Measurements from ENCODE around the gene PPOX. TPM values are rescaled to one million over a fixed set of nuclear protein-coding genes. Genes with fewer than 3 reads are reported as not detected.

Gene PPOX
- total and polyA plus RNA-seq, 4 experiments from 2014 or later = 16.3 to 69.8 (median 42.5) TPM

DNA sequence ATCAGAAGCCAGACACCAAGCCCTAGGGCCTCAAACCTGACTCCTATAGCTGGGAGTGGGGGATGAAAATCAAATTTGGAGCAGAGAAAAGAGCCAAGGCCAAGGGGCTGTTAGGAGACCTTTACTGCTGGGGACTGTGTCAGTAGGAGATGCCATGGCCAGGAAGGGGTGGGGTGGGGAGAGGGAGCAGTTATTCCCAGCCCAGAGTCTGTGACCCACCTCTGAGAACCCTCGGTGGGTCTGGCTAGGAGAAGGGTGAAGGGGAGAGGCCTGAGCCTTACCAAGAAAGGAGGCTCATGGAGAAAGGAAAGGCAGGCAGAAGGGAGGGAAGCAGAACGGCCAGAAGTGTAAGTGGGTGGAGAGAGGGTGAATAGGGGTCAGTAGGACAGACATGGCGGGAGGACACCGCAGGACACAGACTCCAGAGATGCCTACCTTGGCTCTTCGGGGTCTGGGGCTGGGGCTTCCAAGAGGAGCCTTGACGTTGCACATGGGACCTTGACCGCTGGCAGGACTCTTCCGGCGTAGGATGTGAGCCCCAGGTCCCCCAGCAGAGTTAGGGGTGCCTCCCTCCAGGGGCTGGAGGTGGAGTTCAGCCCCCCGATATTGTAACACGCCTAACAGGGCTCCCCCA, 31.5 kb downstream of the PPOX start:
- DNase-seq = no peak
- intact Hi-C loops (cut with micrococcal nuclease) = no loop called here
- Mint-ChIP-seq H3K27me3 (peaks cover 0 to 1% of the 10 kb centered on the region in 2 donors), H3K27ac (peak overlapping the region in 1 of 7 donors; percentile 60), H3K36me3 (peaks cover 0 to 7% of the 10 kb centered on the region in 2 donors), H3K9me3 (no peaks in the 10 kb centered on the region), H3K4me1 (peaks cover 19 to 46% (median 33%) of the 10 kb centered on the region in 4 donors), H3K4me3 (no peak overlapping the region)
- CTCF ChIA-PET (ENCODE audit: partially characterized antibody) = interaction anchor here (1.8 to 8.7 kb wide), 2 partner anchors 27 to 94 kb away, joined by 4 to 131 read pairs; partner anchors contain the start of genes APOA2 and TOMM40L
- Histone ChIP-seq H3K36me3 (ENCODE audit: insufficient read depth, low read length) (no peaks in the 10 kb centered on the region), H3K4me3 (ENCODE audit: low read length in 2 of 2) (no peak overlapping the region), H3K27ac (ENCODE audit: low read depth, low read length) (no peak overlapping the region), H3K27me3 (ENCODE audit: insufficient read depth, low read length) (no peaks in the 10 kb centered on the region), H3K4me1 (ENCODE audit: insufficient read depth, low read length) (peaks cover 35% of the 10 kb centered on the region), H3K9me3 (ENCODE audit: control insufficient read depth in 1 of 2, low read length in 2 of 2) (no peaks in the 10 kb centered on the region)
- POLR2A ChIA-PET (ENCODE audit: partially characterized antibody) = interaction anchor here (0.8 kb wide), 1 partner anchor 16 kb away, joined by 3 read pairs; no protein-coding TSS in a partner anchor

DNA sequence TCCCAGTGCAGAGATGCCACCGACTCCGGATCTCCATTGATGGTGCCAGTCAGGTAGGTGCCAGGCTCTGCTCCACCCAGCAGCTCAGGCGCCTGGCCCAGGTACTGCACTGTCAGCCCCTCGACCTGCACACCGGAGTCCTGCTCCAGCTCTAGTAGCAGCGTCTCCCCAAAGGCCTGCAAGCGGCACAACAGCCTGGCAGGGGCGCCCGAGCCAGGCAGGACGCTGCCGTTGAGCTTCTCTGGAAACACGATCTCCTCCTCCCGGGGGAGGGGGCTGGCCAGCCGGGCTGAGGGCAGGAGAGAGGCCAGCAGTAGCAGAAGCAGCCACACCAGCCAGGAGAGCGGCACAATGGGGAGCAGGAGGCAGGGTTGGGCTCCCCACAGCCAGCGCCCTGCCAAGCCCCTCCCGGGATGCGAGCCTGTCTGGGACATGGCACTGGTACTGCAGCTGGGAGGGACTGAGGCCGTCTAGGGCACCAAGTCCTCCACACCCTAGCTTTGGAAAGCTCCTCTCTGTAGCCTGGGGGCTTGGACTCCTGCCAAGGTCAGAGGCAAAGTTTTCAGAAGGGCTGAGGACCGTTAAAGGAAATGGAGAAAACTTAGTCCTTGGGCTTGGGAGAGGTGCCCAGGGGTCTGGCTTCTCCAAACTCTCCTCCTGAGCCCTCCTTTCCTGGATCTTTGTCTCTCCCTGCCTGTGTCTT, 32.1 kb downstream of the PPOX start:
- H3K36me3 ChIP-seq (ENCODE audit: insufficient read depth, low read length) = no peaks in the 10 kb centered on the region
- Mint-ChIP-seq H3K9me3 (no peaks in the 10 kb centered on the region), H3K4me3 (no peak overlapping the region), H3K27ac (peak overlapping the region in 4 of 7 donors; percentile 25 to 94 (median 46)), H3K27me3 (peaks cover 0 to 1% of the 10 kb centered on the region in 2 donors), H3K36me3 (peaks cover 0 to 9% of the 10 kb centered on the region in 2 donors), H3K4me1 (peaks cover 20 to 48% (median 31%) of the 10 kb centered on the region in 4 donors)
- ChIA-PET POLR2A (ENCODE audit: partially characterized antibody) (interaction anchor here (0.5 to 5.8 kb wide), 4 partner anchors 9 to 483 kb away, joined by 3 to 134 read pairs (median 6); no protein-coding TSS in a partner anchor), CTCF (ENCODE audit: partially characterized antibody) (interaction anchor here (1.0 to 8.7 kb wide), 4 partner anchors 21 to 93 kb away, joined by 3 to 131 read pairs (median 6); partner anchors contain the start of genes APOA2 and TOMM40L)
- intact Hi-C loops (cut with micrococcal nuclease) = no loop called here
- H3K4me3 ChIP-seq (ENCODE audit: low read length in 2 of 2) = no peak overlapping the region
- peaks cover 36% of the 10 kb centered on the region for H3K4me1 ChIP-seq (ENCODE audit: insufficient read depth, low read length)
- H3K27ac ChIP-seq (ENCODE audit: low read depth, low read length) = no peak overlapping the region
- no peaks in the 10 kb centered on the region for H3K9me3 ChIP-seq (ENCODE audit: control insufficient read depth in 1 of 2, low read length in 2 of 2)
- DNase-seq = no peak
- H3K27me3 ChIP-seq (ENCODE audit: insufficient read depth, low read length) = no peaks in the 10 kb centered on the region

DNA sequence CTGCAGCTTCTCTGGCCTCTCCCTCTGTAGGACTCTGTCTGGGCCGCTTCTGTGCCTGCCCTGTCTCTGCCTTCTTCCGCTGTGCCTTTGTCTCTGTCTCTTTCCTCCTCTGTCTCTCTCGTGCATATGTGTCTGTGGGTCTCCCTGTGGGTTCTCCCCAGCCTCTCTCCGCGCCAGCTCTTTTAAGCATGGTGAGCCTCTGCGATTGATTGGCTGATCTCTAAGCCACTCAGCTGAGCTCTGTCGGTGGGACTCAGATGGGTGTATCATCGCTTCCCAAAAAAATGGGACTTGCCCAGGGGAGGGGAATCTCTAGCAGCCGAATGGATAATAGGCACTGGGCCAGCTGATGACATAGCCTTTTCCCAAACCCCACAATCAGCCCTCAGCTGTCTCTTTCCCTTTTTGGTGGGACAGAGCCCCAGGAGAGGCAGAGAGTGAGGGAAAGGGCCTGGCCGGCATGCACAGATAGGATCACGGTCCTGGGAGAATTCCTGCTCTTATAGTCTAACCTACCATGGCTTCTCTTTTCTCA, 32.7 kb downstream of the PPOX start, which contains the start of gene ADAMTS4:
TSS of gene ADAMTS4 (minus strand) at position 158 of the 535 bp plus-strand sequence. CDS start 427 bp downstream, outside the sequence.
- peaks cover 0 to 1% of the 10 kb centered on the region in 2 donors for H3K27me3 Mint-ChIP-seq
- Histone ChIP-seq H3K4me3 (ENCODE audit: low read length in 2 of 2) (no peak within 1 kb of the TSS), H3K4me1 (ENCODE audit: insufficient read depth, low read length) (peaks cover 42% of the 10 kb centered on the region), H3K9me3 (ENCODE audit: control insufficient read depth in 1 of 2, low read length in 2 of 2) (no peaks in the 10 kb centered on the region), H3K36me3 (ENCODE audit: insufficient read depth, low read length) (no peaks in the 10 kb centered on the region), H3K27ac (ENCODE audit: low read depth, low read length) (no peak within 1 kb of the TSS), H3K27me3 (ENCODE audit: insufficient read depth, low read length) (no peaks in the 10 kb centered on the region)
- no peaks in the 10 kb centered on the region for H3K9me3 Mint-ChIP-seq
- CTCF ChIA-PET (ENCODE audit: partially characterized antibody) = interaction anchor here (1.0 to 1.8 kb wide), 4 partner anchors 21 to 183 kb away, joined by 3 to 7 read pairs (median 4); partner anchors contain the start of gene TOMM40L
- H3K36me3 Mint-ChIP-seq = peaks cover under 1 to 14% of the 10 kb centered on the region in 2 donors
- peaks cover 23 to 54% (median 36%) of the 10 kb centered on the region in 4 donors for H3K4me1 Mint-ChIP-seq
- POLR2A ChIA-PET (ENCODE audit: partially characterized antibody) = interaction anchor here (0.7 to 5.8 kb wide), 4 partner anchors 10 to 26 kb away, joined by 3 to 134 read pairs (median 6); partner anchors contain the start of gene TOMM40L
- DNase-seq = no peak
- H3K4me3 Mint-ChIP-seq = peak within 1 kb of the TSS in 4 of 8 donors; percentile 3 to 49 (median 41)
- intact Hi-C loops (cut with micrococcal nuclease) = no loop called here
- peak within 1 kb of the TSS; percentile 25 to 99 (median 75) for H3K27ac Mint-ChIP-seq

DNA sequence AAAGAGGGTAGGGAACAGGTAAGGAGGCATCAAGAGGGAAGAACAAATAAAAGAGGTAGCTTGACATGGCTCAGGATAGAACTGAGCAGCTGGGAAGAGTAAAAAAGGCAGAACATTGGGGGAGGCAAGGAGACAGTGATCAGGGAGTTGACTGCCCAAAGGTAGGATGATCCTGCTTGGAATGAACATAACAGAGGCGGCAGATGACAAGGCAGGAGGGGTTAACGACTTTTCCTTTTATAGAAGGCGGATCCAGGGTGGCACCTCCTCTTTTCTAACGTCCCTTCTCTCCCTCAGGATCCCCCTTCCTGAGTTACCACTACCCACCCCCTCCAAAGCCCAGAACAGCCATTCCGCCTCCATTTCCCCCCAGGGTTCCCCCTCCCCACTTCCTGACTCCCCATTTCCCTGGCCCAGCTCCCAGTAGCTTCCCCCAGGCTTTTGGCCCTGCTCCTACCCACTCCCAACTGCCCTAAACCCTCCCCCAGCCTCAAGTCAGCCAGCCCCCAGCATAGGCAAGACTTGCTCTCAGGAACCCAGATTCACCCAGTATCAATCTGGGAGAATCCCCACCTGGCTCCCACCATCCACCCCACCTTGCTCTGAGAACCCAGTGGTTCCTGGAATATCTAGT, 33.4 kb downstream of the PPOX start:
- ChIA-PET CTCF (ENCODE audit: partially characterized antibody) (interaction anchor here (1.1 to 1.8 kb wide), 3 partner anchors 26 to 183 kb away, joined by 4 to 7 read pairs (median 4); partner anchors contain the start of gene TOMM40L), POLR2A (ENCODE audit: partially characterized antibody) (interaction anchor here (0.7 to 5.8 kb wide), 3 partner anchors 10 to 26 kb away, joined by 3 to 134 read pairs (median 9); partner anchors contain the start of gene TOMM40L)
- Mint-ChIP-seq H3K27ac (peak overlapping the region; percentile 75 to 99 (median 99)), H3K4me1 (peaks cover 28 to 58% (median 42%) of the 10 kb centered on the region in 4 donors), H3K9me3 (no peaks in the 10 kb centered on the region), H3K27me3 (peaks cover 0 to 1% of the 10 kb centered on the region in 2 donors), H3K36me3 (peaks cover 7 to 21% of the 10 kb centered on the region in 2 donors), H3K4me3 (peak overlapping the region in 5 of 8 donors; percentile 43 to 98 (median 52))
- intact Hi-C loops (cut with micrococcal nuclease) = no loop called here
- H3K4me3 ChIP-seq (ENCODE audit: low read length in 2 of 2) = no peak overlapping the region
- H3K27me3 ChIP-seq (ENCODE audit: insufficient read depth, low read length) = no peaks in the 10 kb centered on the region
- no peak for DNase-seq
- no peak overlapping the region for H3K27ac ChIP-seq (ENCODE audit: low read depth, low read length)
- H3K9me3 ChIP-seq (ENCODE audit: control insufficient read depth in 1 of 2, low read length in 2 of 2) = no peaks in the 10 kb centered on the region
- peaks cover 3% of the 10 kb centered on the region for H3K36me3 ChIP-seq (ENCODE audit: insufficient read depth, low read length)
- H3K4me1 ChIP-seq (ENCODE audit: insufficient read depth, low read length) = peaks cover 48% of the 10 kb centered on the region

DNA sequence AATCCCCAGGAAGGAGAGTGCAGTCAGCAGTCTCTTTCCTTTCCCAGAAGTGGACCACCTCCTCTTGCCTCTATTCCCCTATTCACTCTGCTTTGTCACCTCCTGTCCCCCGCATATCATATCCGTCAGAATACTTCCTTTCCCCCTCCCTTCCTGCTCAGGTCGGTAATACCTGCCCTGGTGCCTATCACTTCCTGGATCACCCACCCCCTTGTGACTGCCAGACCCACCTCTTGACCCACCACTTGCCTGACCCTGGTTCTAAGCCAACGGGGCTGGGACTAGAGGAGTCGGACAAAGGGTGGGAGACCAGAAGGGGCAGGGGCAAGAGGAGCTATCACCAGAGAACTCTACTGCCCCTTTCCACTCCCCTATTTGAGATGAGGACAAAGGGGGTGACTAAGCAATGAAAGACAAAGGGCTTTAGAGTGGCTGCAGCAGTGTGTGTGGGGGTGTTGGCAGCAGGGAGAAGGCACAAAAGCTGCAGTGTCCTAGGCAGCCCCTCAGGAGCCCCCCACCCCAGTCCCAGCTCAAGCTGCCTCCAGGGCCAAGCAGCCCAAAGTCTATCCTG, 34.3 kb downstream of the PPOX start:
- peaks cover 12 to 27% of the 10 kb centered on the region in 2 donors for H3K36me3 Mint-ChIP-seq
- DNase-seq = no peak
- CTCF ChIA-PET (ENCODE audit: partially characterized antibody) = interaction anchor here (1.3 to 7.3 kb wide), 6 partner anchors 8 to 34 kb away, joined by 4 to 103 read pairs (median 49); partner anchors contain the start of genes APOA2, PPOX and TOMM40L
- Histone ChIP-seq H3K36me3 (ENCODE audit: insufficient read depth, low read length) (peaks cover 7% of the 10 kb centered on the region), H3K9me3 (ENCODE audit: control insufficient read depth in 1 of 2, low read length in 2 of 2) (no peaks in the 10 kb centered on the region), H3K27ac (ENCODE audit: low read depth, low read length) (peak overlapping the region; percentile 46), H3K4me3 (ENCODE audit: low read length in 2 of 2) (no peak overlapping the region), H3K27me3 (ENCODE audit: insufficient read depth, low read length) (no peaks in the 10 kb centered on the region), H3K4me1 (ENCODE audit: insufficient read depth, low read length) (peaks cover 55% of the 10 kb centered on the region)
- H3K27ac Mint-ChIP-seq = peak overlapping the region; percentile 94 to 99 (median 99)
- intact Hi-C loops (cut with micrococcal nuclease) = no loop called here
- peak overlapping the region; percentile 14 to 98 (median 50) for H3K4me3 Mint-ChIP-seq
- peaks cover 0 to 1% of the 10 kb centered on the region in 2 donors for H3K27me3 Mint-ChIP-seq
- POLR2A ChIA-PET (ENCODE audit: partially characterized antibody) = interaction anchor here (0.6 to 5.9 kb wide), 9 partner anchors 11 to 154 kb away, joined by 3 to 134 read pairs (median 34); partner anchors contain the start of genes DEDD, NIT1, PFDN2 and PPOX
- H3K9me3 Mint-ChIP-seq = no peaks in the 10 kb centered on the region
- H3K4me1 Mint-ChIP-seq = peaks cover 28 to 56% (median 44%) of the 10 kb centered on the region in 4 donors
